Endometrium (tissue), 2 donors: ENCODE results near the gene FBXO27.
"Not testable (repeated sequence)": the region's sequence is repeated elsewhere in the genome, so short reads cannot be mapped to it uniquely, and the experiment has no call there.

Experiments used
- FAIRE-seq: peaks from 2 replicates; lab custom pipeline; 2012; peaks lifted over from hg19 to GRCh38; lab: Jason Lieb, UNC
- donor health status: control.
- donor health status: control.

Gene FBXO27

DNA sequence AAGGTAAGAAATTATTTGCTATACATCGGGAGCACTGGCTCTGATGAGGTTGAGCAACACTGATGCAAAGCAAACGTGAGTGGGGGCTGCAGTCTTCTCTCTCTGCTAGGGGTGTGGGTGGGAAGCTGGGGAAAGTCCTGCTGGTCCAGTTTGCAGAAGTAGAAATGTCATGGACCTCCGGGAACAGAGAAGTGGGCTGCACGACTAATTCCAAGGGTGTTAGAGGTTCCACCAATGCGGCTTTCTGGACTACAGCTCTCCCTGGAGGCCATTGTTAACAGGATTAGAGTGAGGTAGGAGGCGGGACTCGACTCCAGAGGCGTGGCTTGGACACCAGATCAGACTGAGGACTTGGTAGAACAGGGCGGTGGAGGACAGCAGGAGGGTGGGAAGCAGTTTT lies 5.7 kb upstream of the FBXO27 start:
- no peak for FAIRE-seq

DNA sequence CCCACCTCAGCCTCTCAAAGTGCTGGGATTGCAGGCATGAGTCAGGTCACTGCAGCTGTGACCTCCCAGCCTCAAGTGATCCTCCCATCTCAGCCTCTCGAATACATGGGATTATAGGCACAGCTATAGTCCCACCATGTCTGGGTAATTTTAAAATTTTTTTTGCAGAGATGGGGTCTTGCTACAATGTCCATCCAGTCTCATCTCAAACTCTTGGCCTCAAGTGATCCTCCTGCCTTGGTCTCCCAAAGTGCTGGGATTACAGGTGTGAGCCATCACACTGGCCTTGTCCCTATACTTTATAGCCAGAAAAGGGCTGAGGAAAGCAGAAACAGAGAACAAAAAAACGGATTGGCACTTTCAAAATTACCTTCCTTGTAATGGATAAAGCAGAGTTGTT lies 4.8 kb upstream of the FBXO27 start:
- no peak for FAIRE-seq

DNA sequence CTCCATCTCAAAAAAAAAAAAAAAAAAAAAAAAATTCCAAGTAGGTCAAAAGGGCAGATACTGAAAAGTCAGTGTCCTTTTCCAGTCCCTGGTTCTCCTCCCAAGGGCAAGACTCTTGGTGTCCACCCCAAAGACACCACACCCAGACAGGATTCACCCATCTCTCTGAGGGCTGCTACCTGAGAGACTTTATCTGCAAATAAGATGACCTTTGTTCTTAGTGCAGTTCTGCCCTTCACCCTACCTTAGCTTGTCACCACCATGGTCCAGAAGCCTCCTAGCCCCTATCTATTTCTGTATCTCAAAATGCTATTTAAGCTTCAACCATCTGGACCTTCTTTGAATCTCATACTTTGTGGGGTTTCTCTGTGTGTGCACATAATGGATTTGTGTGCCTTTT lies 4.2 kb upstream of the FBXO27 start:
- FAIRE-seq = no peak

GRCh38 chr19:39031368-39032062 lies 834 bp downstream of the FBXO27 start:
- no peak for FAIRE-seq

DNA sequence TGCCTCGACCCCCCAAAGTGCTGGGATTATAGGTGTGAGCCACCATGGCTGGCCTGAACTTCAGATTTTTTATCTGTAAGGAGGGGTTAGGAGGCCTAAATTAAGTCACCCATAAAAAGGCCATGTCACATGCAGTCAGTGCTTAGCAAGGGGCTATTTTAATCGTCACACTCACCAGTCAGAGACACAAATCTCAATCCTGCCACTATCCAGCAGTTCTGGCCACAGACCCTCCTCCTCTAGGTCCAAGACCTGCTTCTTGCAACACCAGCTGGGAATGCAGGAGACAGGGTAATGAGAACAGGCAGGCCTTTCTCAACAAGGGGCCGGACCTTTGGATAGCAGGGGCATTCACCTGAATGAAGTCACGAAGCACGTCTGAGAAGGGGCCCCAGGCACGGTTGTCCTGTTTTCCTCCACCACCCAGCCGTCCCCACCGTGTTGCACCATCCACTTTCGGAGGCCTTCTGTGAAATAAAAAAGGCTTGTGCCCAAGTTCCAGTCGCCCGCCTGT lies 1.4 kb downstream of the FBXO27 start:
- FAIRE-seq = no peak

- no peak for FAIRE-seq
Observed at GRCh38 chr19:39024875-39025641, 7.3 kb downstream of the FBXO27 start.

GRCh38 chr19:39021063-39021462 lies 11.3 kb downstream of the FBXO27 start:
- FAIRE-seq = no peak

- no peak for FAIRE-seq
Observed at GRCh38 chr19:39017646-39018045, 14.7 kb downstream of the FBXO27 start.

- no peak for FAIRE-seq
Observed at GRCh38 chr19:39017026-39017425, 15.3 kb downstream of the FBXO27 start.

- no peak for FAIRE-seq
Observed at GRCh38 chr19:39014037-39014436, 18.3 kb downstream of the FBXO27 start.

GRCh38 chr19:39009001-39009400 lies 23.3 kb downstream of the FBXO27 start:
- no peak for FAIRE-seq

DNA sequence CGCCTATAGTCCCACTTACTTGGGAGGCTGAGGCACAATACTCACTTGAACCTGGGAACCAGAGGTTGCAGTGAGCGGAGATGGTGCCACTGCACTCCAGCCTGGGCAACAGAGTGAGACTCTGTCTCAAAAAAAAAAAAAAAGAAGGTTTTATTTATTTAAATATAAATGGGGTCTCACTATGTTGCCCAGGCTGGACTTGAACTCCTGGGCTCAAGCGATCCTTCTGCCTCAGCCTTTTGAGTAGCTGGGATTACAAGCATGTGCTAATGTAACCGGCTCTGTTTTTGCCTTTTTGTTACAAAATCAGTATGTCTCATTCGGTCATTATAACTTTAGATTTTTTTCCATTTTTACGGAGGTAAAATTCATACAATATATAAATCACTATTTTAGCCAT lies 24.2 kb downstream of the FBXO27 start:
- no peak for FAIRE-seq

DNA sequence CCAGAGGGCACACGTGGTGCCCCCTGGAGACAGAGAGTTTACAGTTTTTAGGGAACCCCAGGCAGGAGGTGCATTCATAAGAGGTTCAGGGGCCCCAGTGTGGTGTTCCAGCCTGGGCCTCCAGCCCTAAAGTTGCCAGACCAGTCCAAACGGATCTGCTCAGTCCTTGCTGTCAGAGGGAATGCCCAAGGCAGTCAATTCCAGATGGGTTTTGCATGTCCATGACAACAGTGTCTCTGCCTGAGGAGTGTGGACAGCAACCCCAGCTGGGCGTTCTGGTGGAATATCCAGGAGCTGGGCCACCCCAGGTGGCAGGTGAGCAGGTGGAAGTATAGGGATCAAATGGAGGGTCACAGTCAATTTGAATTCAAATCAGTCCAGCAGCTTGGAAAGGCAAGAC lies 25.3 kb downstream of the FBXO27 start:
- FAIRE-seq = no peak

- no peak for FAIRE-seq
Observed at GRCh38 chr19:39004403-39004802, 27.9 kb downstream of the FBXO27 start.

- no peak for FAIRE-seq
Observed at GRCh38 chr19:39003796-39004195, 28.6 kb downstream of the FBXO27 start.

- no peak for FAIRE-seq
Observed at GRCh38 chr19:39003188-39003587, 29.2 kb downstream of the FBXO27 start.

- FAIRE-seq = no peak
Observed at GRCh38 chr19:39001041-39001440, 31.3 kb downstream of the FBXO27 start.

DNA sequence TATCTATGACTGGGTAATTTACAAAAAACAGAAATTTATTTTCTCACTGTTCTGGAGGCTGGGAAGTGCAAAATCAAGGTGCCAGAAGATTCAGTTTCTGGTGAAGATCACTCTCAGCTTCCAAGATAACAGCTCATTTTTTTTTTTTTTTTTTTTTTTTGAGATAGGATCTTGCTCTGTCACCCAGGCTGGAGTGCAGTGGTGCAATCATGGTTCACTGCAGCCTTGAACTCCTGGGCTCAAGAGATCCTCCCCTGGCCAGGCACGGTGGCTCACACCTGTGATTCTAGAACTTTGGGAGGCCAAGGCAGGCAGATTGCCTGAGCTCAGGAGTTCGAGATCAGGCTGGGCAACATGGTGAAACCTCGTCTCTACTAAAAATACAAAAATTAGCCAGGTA lies 34.8 kb downstream of the FBXO27 start:
- FAIRE-seq = not testable (repeated sequence)

DNA sequence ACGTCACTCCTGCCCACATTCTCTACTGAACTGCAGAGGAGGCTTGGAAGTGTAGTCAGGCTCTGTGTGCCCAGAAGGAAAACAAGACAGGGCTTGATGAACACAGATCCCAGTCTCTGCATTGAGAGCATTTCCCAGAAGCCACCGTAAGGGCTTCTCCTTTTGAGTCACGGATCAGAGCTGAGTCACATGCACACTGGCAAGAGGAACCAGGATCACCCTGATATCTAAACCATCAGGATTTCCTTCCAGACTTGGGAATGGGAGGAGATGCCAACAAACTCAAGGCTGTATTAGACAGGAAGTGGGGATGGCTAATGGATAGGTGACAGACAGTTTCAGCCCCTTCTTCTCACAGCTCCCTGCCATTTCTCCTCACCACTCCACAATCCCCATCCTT lies 39.1 kb downstream of the FBXO27 start:
- no peak for FAIRE-seq

DNA sequence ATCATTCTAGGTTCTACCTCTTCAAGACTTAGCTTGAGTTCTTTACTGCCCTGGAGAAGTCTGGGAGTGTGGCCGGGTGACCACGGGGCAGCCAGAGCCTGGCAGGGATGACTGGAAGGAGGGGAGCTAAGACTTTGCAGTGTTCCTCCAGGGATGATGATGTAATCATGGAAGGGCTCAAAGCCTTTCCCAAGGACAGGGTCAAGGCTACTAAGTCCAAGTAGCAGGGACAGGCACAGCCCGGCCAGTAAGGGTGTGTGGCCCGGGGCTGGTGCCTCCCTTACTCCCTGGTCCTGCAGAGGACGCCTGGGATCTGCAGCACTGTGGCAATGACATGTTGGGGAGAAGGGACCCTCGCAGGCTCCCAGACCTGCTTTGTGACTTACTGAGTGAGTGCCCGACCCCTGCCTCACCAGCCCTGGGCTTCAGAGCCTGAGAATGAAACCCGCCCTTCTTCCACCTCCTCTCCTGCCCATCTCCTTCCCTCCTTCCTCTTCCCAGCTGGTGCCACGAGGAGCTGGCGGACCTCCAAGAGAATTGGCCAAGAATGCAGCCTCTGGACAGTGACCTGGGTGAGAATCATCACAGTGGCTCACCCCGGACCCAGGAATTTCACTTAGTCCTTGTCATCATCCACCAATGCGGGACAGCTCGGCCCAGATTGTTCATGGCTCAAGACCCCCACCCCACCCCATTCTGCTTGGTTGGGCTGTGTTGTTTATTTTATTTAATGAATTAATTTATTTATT lies 41.2 kb downstream of the FBXO27 start:
- FAIRE-seq = no peak

GRCh38 chr19:38989614-38990013 lies 42.7 kb downstream of the FBXO27 start:
- FAIRE-seq = not testable (repeated sequence)

GRCh38 chr19:38989066-38989605 lies 43.2 kb downstream of the FBXO27 start:
- no peak for FAIRE-seq

DNA sequence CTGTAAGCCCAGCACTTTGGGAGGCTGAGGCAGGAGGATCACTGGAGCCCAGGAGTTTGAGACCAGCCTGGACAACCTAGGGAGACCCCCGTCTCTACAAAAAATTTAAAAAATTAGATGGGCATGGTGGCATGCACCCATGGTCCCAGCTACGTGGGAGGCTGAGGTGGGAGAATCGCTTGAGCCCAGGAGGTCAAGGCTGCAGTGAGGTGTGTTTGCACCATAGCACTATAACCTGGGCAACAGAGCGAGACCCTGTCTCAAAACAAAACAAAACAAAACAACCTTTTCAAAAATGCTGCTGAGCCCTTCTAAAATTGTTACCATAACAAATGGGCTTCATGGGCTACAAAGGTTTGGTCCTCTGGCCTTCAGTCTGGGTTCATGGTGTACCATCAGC lies 43.7 kb downstream of the FBXO27 start:
- not testable (repeated sequence) for FAIRE-seq
